Stimulated activated CD4-positive, alpha-beta T cell treated with anti-CD3 and anti-CD28 coated beads, Interleukin-1b, Interleukin-23, amount 100 ng/mL, for 48 hours (primary cell): Measurements from ENCODE around the gene VTI1A.

Experiments used
- DNase-seq: peaks from one replicate; pipeline ENCODE4 v3.0.0-alpha.2; 2020

Gene VTI1A

DNA sequence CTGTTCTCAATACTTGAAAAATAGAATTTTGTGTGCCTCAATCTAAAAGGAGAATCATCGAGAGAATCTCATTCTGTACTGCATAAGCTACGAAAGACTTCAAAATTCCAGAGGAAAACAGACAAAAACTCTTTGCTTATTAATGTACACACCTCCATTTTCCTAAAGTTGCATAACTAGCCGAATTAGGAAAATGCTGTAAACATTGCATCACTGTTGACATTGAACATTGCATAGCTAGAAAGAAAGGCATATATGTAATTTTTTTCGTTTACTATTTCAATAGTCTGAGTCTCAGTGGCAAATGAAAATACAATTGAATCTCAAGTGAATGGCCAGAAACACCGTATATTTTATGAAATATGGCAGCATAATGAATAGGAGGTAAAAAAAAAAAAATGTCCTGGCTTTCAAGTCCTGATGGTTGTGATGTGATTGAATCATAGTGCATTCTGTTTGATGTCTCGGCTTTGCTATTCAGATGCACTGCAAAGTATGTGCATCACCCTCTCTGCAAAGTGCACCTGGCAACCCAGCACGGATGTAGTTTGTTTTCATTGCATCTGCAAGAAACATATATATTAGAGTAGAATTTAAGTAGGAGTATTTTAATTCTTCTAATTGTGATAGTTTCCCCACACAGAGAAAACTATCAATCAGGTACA lies 196.7 kb downstream of the VTI1A start:
- DNase-seq = no peak

DNA sequence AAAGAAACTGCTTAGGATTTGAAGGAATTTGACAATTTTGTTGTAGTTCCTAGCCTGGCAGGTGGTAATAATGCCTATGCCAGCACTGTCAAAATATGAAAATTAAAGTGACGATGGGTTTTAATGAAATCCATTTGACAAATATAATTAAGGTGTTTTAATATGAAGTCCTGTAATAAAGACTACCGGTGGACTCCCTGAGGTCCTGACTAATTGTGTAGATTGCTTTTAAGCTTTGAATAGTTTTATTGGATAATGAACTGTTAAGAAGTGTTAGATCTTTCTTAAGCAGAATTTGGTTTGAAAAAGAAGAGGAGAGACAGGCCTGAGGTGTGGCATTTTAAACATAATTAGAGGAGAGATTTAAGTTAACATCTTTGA lies 197.2 kb downstream of the VTI1A start:
- DNase-seq = no peak

DNA sequence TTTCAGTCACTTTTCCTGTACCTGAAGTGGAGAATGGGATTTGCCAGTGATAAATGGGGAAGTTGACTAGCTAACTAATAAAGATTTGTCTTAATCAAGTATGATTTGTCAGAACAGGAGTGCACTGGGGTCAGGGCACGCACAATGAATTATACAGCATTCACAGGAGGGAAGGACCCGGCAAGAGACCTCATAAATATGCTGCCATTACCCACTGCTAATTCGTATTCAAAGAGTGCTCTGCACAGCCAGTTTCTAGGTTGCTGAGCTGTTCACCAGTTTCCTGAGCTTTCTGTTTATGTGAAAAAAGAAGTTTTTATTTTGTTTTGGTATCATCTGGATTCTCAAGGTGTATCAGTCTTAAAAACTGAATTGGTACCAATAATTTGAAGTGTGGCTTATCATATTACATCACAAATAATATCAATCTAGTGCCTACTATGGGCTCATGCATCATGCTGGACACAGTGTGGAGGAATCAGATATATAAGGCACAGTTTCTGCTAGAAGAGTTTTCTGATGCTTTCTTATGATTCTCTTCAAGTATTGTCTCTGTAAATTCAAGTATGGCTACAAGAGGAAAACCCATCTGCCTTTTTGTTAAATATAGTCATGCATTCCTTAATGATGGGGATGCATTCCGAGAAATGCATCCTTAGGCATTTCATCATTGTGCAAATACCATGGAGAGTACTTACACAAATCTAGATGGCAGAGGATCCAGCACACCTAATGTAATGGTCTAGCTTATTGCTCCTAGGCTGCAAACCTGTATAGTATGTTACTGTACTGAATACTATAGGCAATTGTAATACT lies 202.2 kb downstream of the VTI1A start:
- no peak for DNase-seq

DNA sequence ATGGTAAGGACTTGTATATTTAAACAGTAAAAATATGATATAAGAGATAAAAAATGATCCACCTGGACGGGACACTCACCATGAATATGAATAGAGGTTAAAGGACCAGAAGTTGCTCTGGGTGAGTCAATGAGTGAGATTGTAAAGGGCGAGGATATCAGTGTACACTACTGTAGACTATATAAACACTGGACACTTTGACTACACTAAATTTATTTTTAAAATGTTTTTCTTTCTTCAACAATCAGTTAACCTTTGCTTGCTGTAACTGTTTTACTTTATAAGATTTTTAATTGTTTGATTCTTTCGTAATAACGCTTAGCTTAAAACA lies 202.8 kb downstream of the VTI1A start:
- DNase-seq = no peak

DNA sequence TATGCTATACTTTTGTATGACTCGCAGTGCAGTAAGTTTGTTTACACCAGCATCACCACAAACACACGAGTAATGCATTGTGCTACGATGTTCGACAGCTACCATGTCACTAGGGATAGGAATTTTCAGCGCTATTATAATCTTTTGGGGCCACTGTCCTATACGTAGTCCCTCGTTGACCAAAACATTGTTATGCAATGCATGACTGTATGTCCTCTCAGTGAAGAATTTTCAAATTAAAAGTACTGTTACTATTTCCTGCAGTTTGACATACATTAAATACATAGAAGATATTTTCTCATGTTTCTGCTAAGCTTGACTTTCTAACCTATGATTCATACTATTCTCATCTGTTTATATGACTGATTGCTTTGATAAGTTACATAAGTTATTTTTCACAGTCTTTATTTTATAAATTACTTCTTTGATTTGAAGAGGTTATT lies 203.6 kb downstream of the VTI1A start:
- no peak for DNase-seq

DNA sequence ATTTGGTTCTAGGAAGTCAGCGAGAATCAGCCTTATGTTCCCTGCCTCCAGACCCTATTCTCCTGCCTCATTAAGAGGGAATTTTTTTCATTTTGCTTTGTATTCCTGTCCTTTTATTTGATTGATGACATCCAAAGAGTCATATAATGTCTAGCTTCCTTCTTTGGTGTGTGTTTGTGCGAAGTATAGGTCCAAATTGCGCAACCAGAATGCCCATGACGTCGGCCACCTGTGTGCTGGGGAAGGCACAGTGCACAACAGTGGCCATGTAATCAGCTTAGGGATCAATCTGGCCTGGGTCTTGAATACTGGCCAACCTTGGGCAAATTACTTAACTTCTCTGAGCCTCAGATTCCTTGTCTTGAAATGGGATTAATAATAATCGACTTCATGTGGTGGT lies 206.2 kb downstream of the VTI1A start:
- DNase-seq = no peak

DNA sequence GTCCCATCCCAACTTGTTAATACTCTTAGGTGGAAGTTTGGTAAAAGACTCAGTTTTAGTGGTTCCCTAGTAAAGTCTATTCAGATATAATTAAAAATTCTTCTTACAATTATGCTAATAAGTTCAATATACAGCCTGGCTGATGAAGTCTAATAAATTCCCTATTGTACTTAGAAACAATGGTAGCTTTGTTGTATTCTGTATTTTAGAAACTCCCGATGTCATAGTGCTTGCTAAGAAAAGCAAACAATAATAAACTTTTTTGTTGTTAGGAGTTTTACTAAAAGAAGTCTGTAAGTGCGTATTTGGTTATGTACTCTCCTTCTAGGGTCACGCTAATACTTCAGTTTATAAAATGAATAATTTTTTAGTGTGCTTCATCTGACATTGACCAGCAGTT lies 206.8 kb downstream of the VTI1A start:
- no peak for DNase-seq

DNA sequence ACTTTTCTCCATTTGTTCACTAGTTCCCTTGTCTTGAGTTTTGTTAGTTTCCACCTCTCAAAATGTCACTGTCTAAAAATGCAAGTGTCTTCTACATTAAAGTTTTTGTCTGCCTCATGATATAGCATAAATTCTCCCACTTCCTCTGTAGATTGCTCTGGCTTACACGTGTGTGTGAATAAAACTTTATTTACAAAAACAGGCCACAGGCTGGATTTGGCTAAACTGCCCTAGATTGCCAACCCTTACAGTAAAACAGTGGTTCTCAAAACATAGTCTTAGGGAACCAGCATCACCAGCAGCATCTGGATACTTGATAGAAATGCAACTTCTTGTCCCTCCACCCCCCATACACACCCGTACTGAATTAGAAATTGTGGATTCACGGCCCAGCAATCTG lies 207.8 kb downstream of the VTI1A start:
- no peak for DNase-seq

DNA sequence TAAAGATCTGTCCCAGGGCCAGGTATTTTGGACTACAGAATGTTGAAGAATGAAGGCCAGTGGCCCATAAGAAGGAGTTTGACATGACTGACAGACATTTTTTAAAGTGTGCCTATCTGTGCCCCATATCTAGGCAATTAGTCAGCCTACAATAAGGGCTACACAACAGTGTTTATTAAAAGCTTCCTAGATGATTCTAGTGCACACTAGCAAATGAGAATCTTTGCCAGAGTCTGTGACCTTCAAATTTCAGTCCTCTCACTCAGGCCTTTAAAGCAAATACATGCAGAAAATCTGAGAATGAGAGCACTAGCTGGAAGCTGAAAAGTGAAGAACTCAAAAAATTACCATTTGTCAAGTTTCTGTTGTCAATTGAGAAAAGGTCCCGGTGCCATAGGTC lies 208.7 kb downstream of the VTI1A start:
- DNase-seq = no peak

DNA sequence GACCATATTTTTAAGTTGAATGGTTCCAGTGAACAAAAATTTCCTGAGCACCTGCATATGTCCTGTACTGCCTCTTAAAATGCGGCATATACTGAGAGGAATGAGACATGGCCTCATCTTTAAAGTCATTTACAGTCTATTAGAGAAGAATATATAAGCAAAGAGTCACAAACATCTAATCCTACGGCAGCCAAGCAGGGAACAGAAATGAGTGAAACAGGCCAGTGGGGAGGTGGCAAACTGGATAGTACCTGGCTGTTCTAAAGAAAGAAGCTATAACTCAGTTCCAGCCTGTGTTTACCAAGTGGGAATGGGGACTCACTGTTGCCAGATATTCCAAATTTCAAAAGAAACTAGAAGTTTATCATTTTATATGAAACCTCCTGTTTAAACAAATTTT lies 211.4 kb downstream of the VTI1A start:
- no peak for DNase-seq

DNA sequence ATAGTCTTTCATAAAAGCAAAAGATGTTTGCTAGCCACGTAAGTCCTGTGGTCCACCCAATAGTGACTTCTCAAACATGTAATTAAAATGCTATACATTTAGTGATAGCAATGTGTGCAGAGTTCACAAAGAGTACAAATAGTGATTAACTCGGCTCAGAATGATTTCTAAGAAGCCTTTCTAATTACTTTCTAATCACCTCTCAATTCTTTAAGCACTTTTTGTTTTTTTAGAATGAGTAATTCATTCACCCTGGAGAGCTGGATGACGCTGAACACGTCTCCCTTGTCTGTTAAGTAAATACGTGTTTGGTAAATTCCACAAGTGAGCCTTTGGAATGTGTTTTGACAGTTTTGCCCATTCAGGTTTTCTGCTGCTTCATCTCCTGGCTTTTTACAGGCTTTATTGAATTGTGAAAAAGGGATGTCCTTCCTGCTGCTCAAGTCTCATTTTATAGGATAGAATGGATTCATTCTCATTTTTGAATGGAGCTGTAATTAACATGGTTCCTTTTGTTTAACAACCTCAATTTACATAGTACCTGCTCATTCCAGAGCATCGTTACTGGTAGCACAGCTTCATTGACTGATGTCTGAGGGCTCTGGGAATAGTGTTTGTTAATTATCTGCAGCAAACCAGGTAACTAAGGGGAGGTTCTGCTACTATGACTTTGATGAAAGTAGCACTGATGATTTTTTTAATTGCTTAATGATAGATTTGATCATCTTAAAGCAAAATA lies 212.1 kb downstream of the VTI1A start:
- no peak for DNase-seq

DNA sequence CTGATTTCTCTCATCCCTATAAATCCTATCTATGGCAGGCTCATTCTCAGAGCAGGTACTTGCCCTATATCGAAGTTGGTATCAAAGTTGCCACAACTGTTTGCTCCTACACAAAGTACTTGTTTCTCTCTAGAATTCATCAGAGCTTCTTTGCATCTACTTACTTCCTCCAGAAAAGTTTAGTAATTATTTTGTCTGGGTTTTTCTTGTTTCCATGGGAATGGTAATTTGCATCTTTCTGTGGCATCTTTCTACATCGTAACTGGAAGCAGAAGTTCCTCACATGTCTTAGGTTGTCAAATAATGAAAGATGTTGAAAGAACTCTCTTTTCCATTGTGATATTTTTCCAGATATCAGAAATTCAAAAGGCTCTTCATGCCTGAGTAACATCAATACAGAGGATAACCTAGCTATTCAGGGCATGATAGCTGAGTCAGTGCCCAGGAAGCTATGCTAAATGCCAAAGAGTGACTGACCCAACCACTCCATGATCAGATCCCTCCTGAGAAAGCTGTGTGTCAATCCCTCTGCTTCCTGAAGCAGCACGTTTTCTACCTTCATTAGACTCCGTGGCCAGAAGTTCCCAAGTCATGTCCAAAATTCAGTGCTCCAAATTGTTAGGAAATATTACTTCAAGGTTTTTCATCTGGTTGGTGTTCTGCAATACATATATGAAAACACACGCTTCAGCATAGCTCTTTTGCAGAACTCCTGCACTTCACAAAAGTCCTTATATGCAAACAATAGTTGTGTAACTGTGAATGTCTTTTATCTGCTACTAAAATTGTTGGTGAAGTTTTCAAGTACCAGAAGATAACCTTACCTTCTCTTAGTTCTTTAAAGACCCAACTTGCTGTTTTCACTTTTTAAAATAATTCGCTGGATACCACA lies 216.5 kb downstream of the VTI1A start:
- no peak for DNase-seq

DNA sequence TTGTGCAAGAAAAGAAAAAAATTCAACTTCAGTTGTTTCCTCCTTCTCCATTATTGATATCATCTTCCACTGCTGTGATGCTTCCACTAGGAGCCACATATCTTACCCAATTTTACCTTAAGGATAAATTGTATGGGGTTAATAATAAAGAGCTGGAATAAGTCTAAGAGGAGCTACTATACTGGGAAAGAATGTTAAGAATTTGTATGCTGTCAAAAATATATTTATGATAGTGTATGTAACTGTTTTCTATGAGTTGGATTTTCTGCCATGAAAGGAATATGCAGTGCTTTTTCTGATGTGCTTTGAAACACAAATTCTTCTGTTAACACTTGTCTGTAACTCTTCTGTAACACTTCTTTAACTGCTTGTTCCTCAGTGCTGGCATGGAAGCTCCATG lies 219.1 kb downstream of the VTI1A start:
- no peak for DNase-seq

DNA sequence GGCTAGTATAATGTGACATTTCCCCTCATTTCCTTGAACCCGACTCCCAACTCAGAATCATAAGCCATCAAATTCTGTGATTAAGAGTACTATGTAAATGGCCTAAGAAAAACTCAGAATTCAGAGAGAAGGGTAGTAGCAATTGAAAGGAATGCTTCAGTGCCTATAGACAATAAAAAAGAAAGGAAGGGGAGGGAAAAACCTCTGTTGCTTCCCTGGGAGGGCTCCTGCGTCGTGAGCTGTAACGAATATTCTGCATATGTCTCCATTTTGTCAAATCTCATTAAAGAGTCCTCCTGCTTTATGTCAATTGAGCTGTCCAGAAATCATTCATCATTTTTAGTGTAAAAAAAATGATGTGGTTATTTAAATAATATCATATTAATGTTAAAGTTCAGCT lies 223.0 kb downstream of the VTI1A start:
- no peak for DNase-seq

DNA sequence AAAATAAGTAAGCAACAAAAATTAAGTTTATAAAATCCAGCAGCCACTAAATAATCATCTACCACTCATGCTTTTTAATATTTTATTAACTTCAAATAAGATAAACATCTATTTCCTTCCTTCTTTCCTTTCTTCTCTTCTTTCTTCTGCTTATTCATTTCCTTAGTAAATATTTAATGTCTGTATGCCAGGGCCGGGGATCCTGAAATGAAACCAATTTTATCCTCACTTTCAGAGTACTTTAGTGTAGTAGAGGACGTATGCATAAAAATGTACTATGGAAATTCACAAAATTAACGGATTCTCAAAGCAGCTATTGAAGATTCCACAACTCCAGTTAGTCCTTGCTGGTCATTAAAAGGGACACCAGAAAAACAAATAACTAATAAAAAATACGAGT lies 224.7 kb downstream of the VTI1A start:
- no peak for DNase-seq

DNA sequence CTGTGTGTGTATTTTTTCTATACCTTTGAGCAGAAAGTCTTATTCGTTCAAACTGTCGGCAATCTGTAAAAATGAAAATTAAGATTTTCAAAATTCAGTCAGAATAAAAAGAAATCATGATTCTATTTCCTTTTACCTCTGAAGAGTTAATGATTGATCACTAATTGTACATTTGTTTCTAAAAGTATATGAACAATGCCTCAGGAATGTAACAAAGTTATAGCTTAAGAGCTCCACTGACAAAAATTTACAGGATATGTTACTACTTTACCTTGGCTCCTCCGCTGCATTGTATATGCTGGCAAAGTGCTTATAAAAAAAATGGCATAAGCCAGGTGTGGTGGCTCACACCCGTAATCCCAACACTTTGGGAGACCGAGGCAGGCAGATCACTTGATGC lies 225.7 kb downstream of the VTI1A start:
- DNase-seq = no peak

DNA sequence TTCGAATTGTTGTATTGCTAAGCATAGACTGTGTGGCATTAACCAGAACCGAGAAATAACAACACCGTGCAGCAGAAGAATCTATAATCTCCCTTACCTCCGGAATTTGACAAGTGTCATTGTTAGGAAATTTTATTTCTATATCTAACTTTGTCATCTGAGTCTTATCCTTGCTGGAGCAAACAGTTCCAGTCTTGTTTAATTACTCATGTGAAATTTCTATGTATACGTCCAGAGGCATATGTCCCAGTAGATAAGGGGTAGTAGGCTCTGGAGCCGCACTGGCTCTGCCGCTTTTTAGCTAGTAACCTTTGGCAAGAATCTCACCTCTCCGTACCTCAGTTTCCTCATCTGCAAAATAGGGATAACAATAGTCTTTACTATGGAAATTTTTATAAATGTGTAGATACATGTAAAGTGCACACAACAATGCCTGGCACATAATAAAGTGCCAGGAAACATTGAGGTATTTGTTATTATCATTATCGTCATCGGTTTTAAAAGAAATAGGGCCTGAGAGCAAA lies 228.6 kb downstream of the VTI1A start:
- DNase-seq = no peak

DNA sequence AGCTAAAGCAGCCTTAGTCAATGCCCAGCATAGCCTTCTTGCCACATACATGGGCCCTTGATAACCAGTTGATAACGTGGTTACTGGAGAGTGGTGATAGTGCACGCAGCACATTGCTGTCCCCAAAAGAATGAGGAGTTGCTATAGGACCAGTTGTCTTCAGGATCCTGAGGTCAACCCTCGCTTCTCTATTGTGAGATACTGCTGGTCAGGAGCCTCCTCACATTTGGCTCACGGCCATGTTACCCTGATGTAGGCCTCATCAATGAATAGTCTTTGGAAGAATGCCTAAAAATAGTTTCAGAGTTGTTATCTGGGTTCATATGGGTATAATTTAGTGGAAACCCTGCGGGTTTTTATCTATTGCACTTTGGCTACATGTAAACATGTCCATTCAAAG lies 230.7 kb downstream of the VTI1A start:
- DNase-seq = no peak

DNA sequence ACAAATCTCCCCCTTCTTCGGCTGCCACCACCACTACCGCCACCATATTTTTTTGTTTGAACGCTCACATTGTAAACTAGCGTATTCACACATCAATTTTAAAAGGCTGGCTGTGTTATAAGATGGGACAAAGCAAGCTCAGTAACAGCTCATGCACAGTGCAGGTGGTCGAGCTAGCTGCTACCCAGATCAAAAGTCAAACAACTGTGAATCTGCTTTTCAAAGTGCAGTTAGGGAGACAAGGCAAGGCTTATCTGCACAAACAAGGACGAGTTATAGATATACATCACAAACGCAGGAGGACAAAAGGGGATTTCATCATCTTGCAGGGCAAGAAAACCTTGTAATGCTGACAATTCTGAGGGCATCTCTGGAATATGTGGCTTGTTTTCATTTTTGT lies 231.6 kb downstream of the VTI1A start:
- DNase-seq = no peak

DNA sequence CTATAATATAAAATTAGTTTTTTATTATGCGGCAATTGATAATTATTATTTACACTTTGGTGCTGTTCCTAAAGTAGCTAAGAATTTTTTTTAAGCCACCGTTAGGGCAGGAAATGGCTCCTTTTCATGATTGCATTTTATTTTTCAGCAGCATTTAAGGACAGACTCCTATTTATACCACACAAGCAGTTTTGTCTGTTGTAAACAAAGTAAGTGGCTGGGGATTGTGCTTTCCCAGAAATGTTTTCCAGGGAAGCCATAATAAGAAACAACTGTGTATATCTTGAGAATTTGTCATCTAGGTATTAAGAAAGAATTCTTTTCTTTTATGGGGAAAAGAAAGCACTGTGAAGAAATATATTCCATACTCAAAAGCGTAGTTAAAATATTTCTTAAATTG lies 232.0 kb downstream of the VTI1A start:
- no peak for DNase-seq

DNA sequence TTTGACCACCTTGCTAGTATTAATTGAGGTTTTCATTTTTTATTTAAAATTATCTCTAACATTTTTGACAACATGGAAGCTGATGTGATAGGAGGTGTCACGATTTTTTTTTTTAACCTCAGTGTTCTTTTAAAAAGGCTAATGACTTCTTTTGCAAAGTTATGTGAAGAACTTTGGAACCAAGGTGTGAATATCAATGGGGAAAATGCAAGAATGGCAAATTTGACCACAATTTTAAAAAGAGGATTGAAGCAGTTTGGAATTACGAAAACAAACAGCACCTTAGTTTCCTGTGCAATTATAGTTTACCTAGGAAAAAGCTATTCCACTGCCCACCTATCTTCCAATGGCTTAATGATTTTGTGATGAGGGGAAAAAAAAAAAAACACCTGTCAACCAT lies 232.4 kb downstream of the VTI1A start:
- no peak for DNase-seq

DNA sequence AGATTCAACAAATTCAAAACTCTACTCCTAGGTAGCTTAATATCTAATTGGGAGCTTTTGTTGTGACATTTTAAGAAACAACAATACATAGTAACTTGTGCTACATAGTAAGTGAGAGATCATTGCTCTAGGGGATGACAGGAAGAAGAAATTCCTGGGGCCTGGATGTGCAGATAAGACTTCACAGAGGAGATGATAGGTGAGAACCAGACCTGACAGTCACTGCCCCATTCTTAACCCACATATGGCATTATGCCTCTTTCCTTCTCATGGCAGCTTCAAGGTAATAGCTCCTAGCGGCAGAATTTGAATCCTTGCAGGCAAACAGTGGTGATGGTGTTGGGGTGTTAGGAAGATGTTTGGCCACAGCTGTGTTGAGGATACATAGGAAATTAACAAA lies 233.6 kb downstream of the VTI1A start:
- DNase-seq = no peak

DNA sequence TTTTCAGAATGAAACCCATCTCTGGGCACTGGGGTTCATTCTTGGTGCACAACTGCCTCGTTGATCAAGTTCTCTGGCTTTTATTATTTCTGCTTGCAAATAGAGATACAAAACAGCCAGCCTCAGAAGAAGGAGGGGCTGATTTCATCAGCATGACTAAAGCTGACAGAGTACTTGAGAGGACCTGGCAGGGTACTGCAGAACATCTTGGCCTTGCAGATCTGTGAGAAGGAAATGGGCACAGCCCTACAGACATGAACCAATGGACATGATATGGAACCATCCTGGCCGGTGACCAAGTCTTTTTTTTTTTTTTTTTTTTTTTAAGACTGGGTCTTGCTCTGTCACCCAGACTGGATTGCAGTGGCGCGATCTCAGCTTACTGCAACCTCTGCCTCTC lies 240.6 kb downstream of the VTI1A start:
- DNase-seq = no peak
